Activated T-helper 1 cell treated with anti-CD3 and anti-CD28 coated beads, Interleukin-12 subunit alpha, Interleukin-12 subunit beta, Interleukin-2, Interleukin-4 antibody, amounts not matched to agents 30 ng/mL and 10 ng/mL and 1 ng/mL, durations not matched to agents 14 hours and 24 hours and 36 hours (primary cell): ENCODE data around the gene GSTK1. TPM values are rescaled to one million over a fixed set of nuclear protein-coding genes. Genes with fewer than 3 reads are reported as not detected.
"Not testable (repeated sequence)": the region's sequence is repeated elsewhere in the genome, so short reads cannot be mapped to it uniquely, and the experiment has no call there.

ENCODE experiments used
- DNase-seq: peaks from one replicate; pipeline ENCODE4 v3.0.0; 2021; ENCODE audit warnings: low spot score
- H3K27ac Mint-ChIP-seq: one replicate; pipeline ENCODE4 v1.8.0; 2021; ENCODE audit warnings: mild to moderate bottlenecking, mixed read lengths
- H3K27me3 Mint-ChIP-seq: one replicate; pipeline ENCODE4 v1.8.0; 2022; ENCODE audit warnings: mild to moderate bottlenecking, moderate library complexity, mixed read lengths; ENCODE audit not compliant: insufficient read depth
- H3K36me3 Mint-ChIP-seq: one replicate; pipeline ENCODE4 v1.8.0; 2021; ENCODE audit warnings: low read depth, mixed read lengths
- H3K4me1 Mint-ChIP-seq: one replicate; pipeline ENCODE4 v1.8.0; 2021; ENCODE audit warnings: low read depth, mixed read lengths
- H3K4me3 Mint-ChIP-seq: one replicate; pipeline ENCODE4 v1.8.0; 2021; ENCODE audit warnings: mild to moderate bottlenecking, moderate library complexity, mixed read lengths
- H3K9me3 Mint-ChIP-seq: one replicate; pipeline ENCODE4 v1.8.0; 2021; ENCODE audit warnings: mixed read lengths
- intact Hi-C: fragments of 100-400 bp; cut with micrococcal nuclease; formaldehyde crosslinking; loops from one replicate; pipeline ENCODE4 v1.15.1; 2024
- total RNA-seq: library from RNA; stranded (reverse); gene quantifications from 2 replicates; pipeline ENCODE4 v1.2.3, GENCODE V29; 2022

Gene GSTK1
- total RNA-seq, 1 donor from 2014 or later = 135 TPM

- intact Hi-C loops = loop anchor here (10.0 kb wide), 2 partner anchors 1533 to 1547 kb away; partner anchors contain the start of gene SSBP1
Observed at GRCh38 chr7:143282124-143282523, 18.9 kb downstream of the GSTK1 start.

GRCh38 chr7:143283381-143283780, 20.1 kb downstream of the GSTK1 start:
- Mint-ChIP-seq H3K27ac (no peak overlapping the region), H3K27me3 (no peaks in the 10 kb centered on the region), H3K9me3 (peaks cover 4% of the 10 kb centered on the region), H3K36me3 (peaks cover 3% of the 10 kb centered on the region), H3K4me3 (no peak overlapping the region), H3K4me1 (peaks cover 62% of the 10 kb centered on the region)
- DNase-seq = no peak
- intact Hi-C loops = loop anchor here (10.0 kb wide), 2 partner anchors 1531 to 1549 kb away; partner anchors contain the start of gene SSBP1

More at GRCh38 chr7:143282124-143282523, 18.9 kb downstream of the GSTK1 start:
- peaks cover 3% of the 10 kb centered on the region for H3K36me3 Mint-ChIP-seq
- DNase-seq = no peak
- peaks cover 56% of the 10 kb centered on the region for H3K4me1 Mint-ChIP-seq
- H3K9me3 Mint-ChIP-seq = peaks cover 4% of the 10 kb centered on the region
- H3K4me3 Mint-ChIP-seq = no peak overlapping the region
- H3K27ac Mint-ChIP-seq = no peak overlapping the region
- H3K27me3 Mint-ChIP-seq = no peaks in the 10 kb centered on the region

- no peak within 1 kb of the TSS for H3K27ac Mint-ChIP-seq
- H3K36me3 Mint-ChIP-seq = peaks cover 13% of the 10 kb centered on the region
- no peak within 1 kb of the TSS for H3K4me3 Mint-ChIP-seq
- no peaks in the 10 kb centered on the region for H3K27me3 Mint-ChIP-seq
- intact Hi-C loops = loop anchor here (5.0 to 10.0 kb wide), 3 partner anchors 617 to 1550 kb away; partner anchors contain the start of genes SSBP1 and TCAF1
- DNase-seq = no peak
- H3K4me1 Mint-ChIP-seq = peaks cover 61% of the 10 kb centered on the region
- H3K9me3 Mint-ChIP-seq = peaks cover 4% of the 10 kb centered on the region
Observed at GRCh38 chr7:143284591-143285469, 21.6 kb downstream of the GSTK1 start, which contains the start of gene TMEM139. TMEM139 (plus strand) TSS chr7:143284958; CDS start chr7:143285958, 1,000 bp downstream.

GRCh38 chr7:143285470-143285778, 22.2 kb downstream of the GSTK1 start:
- no peaks in the 10 kb centered on the region for H3K27me3 Mint-ChIP-seq
- H3K4me3 Mint-ChIP-seq = no peak overlapping the region
- H3K36me3 Mint-ChIP-seq = peaks cover 18% of the 10 kb centered on the region
- no peak overlapping the region for H3K27ac Mint-ChIP-seq
- H3K4me1 Mint-ChIP-seq = peaks cover 61% of the 10 kb centered on the region
- no peak for DNase-seq
- intact Hi-C loops = loop anchor here (5.0 to 10.0 kb wide), 3 partner anchors 617 to 1551 kb away; partner anchors contain the start of genes SSBP1 and TCAF1
- peaks cover 4% of the 10 kb centered on the region for H3K9me3 Mint-ChIP-seq

GRCh38 chr7:143285806-143286521, 22.7 kb downstream of the GSTK1 start:
- Mint-ChIP-seq H3K4me1 (peaks cover 62% of the 10 kb centered on the region), H3K27ac (no peak overlapping the region), H3K9me3 (peaks cover 4% of the 10 kb centered on the region), H3K4me3 (no peak overlapping the region), H3K27me3 (no peaks in the 10 kb centered on the region), H3K36me3 (peaks cover 19% of the 10 kb centered on the region)
- no peak for DNase-seq
- intact Hi-C loops = loop anchor here (5.0 to 10.0 kb wide), 3 partner anchors 616 to 1551 kb away; partner anchors contain the start of genes SSBP1 and TCAF1

GRCh38 chr7:143286522-143286890, 23.3 kb downstream of the GSTK1 start:
- H3K4me1 Mint-ChIP-seq = peaks cover 65% of the 10 kb centered on the region
- H3K27ac Mint-ChIP-seq = no peak overlapping the region
- H3K27me3 Mint-ChIP-seq = no peaks in the 10 kb centered on the region
- H3K9me3 Mint-ChIP-seq = peaks cover 4% of the 10 kb centered on the region
- H3K4me3 Mint-ChIP-seq = peak overlapping the region; percentile 43
- peaks cover 23% of the 10 kb centered on the region for H3K36me3 Mint-ChIP-seq
- no peak for DNase-seq
- intact Hi-C loops = loop anchor here (5.0 to 10.0 kb wide), 3 partner anchors 616 to 1552 kb away; partner anchors contain the start of genes SSBP1 and TCAF1

- peaks cover 64% of the 10 kb centered on the region for H3K4me1 Mint-ChIP-seq
- intact Hi-C loops = loop anchor here (5.0 to 10.0 kb wide), 3 partner anchors 615 to 1553 kb away; partner anchors contain the start of genes SSBP1 and TCAF1
- peak overlapping the region; percentile 92 for H3K27ac Mint-ChIP-seq
Observed at GRCh38 chr7:143287339-143287934, 24.2 kb downstream of the GSTK1 start.

GRCh38 chr7:143287935-143288826, 24.9 kb downstream of the GSTK1 start, which contains the start of gene CASP2:
CASP2 (plus strand) TSS chr7:143288351; CDS start chr7:143288456, 105 bp downstream.
- DNase-seq = peak; percentile 98
- H3K36me3 Mint-ChIP-seq = peaks cover 31% of the 10 kb centered on the region
- H3K27ac Mint-ChIP-seq = peak within 1 kb of the TSS; percentile 92
- H3K27me3 Mint-ChIP-seq = no peaks in the 10 kb centered on the region
- H3K4me1 Mint-ChIP-seq = peaks cover 63% of the 10 kb centered on the region
- peaks cover 4% of the 10 kb centered on the region for H3K9me3 Mint-ChIP-seq
- intact Hi-C loops = loop anchor here (1.0 to 10.0 kb wide), 8 partner anchors 25 to 1553 kb away; partner anchors contain the start of genes GSTK1, SSBP1 and TCAF1
- peak within 1 kb of the TSS; percentile 94 for H3K4me3 Mint-ChIP-seq

More at GRCh38 chr7:143287339-143287934, 24.2 kb downstream of the GSTK1 start:
- peak overlapping the region; percentile 94 for H3K4me3 Mint-ChIP-seq
- DNase-seq = no peak
- H3K27me3 Mint-ChIP-seq = no peaks in the 10 kb centered on the region
- H3K36me3 Mint-ChIP-seq = peaks cover 29% of the 10 kb centered on the region
- H3K9me3 Mint-ChIP-seq = peaks cover 4% of the 10 kb centered on the region

GRCh38 chr7:143288836-143289235, 25.6 kb downstream of the GSTK1 start:
- H3K27me3 Mint-ChIP-seq = no peaks in the 10 kb centered on the region
- H3K4me3 Mint-ChIP-seq = peak overlapping the region; percentile 94
- H3K36me3 Mint-ChIP-seq = peaks cover 36% of the 10 kb centered on the region
- peaks cover 61% of the 10 kb centered on the region for H3K4me1 Mint-ChIP-seq
- no peak for DNase-seq
- peak overlapping the region; percentile 85 for H3K27ac Mint-ChIP-seq
- H3K9me3 Mint-ChIP-seq = peaks cover 4% of the 10 kb centered on the region
- intact Hi-C loops = loop anchor here (1.0 to 10.0 kb wide), 9 partner anchors 10 to 1554 kb away; partner anchors contain the start of genes GSTK1, SSBP1 and TCAF1

GRCh38 chr7:143289421-143289820, 26.2 kb downstream of the GSTK1 start:
- no peaks in the 10 kb centered on the region for H3K27me3 Mint-ChIP-seq
- no peak for DNase-seq
- H3K4me1 Mint-ChIP-seq = peaks cover 61% of the 10 kb centered on the region
- H3K9me3 Mint-ChIP-seq = peaks cover 4% of the 10 kb centered on the region
- peak overlapping the region; percentile 94 for H3K4me3 Mint-ChIP-seq
- intact Hi-C loops = loop anchor here (1.0 to 10.0 kb wide), 5 partner anchors 10 to 1555 kb away; partner anchors contain the start of genes SSBP1 and TCAF1
- H3K36me3 Mint-ChIP-seq = peaks cover 42% of the 10 kb centered on the region
- H3K27ac Mint-ChIP-seq = peak overlapping the region; percentile 85

GRCh38 chr7:143289888-143290287, 26.6 kb downstream of the GSTK1 start:
- H3K9me3 Mint-ChIP-seq, H3K27me3 Mint-ChIP-seq, DNase-seq: not testable (repeated sequence)
- peaks cover 61% of the 10 kb centered on the region for H3K4me1 Mint-ChIP-seq
- intact Hi-C loops = loop anchor here (1.0 to 10.0 kb wide), 5 partner anchors 9 to 1555 kb away; partner anchors contain the start of genes SSBP1 and TCAF1
- H3K36me3 Mint-ChIP-seq = peaks cover 47% of the 10 kb centered on the region
- peak overlapping the region; percentile 85 for H3K27ac Mint-ChIP-seq
- H3K4me3 Mint-ChIP-seq = peak overlapping the region; percentile 94
